Upper lobe of left lung (tissue), 4 donors: ENCODE data around the gene MSI2.

Experiments
- EP300 ChIP-seq, 4 donors: sonication (generic); formaldehyde crosslinking; IDR thresholded peaks; one replicate each; pipeline ENCODE4 v1.5.1; 2017; ENCODE audit warnings: antibody characterized with exemption in 4 of 4, control low read depth in 2 of 4
- POLR2A ChIP-seq, 4 donors: fragments of 450-650 bp; IDR thresholded peaks; one replicate each; pipeline ENCODE4 v1.5.1; 2016 to 2017; ENCODE audit warnings: antibody characterized with exemption in 4 of 4, mild to moderate bottlenecking in 2 of 4
- POLR2AphosphoS5 ChIP-seq, 2 donors: sonication (generic); formaldehyde crosslinking; IDR thresholded peaks; one replicate each; pipeline ENCODE4 v1.5.1; 2017; ENCODE audit warnings: antibody characterized with exemption in 2 of 2
- TF ChIP-seq, protein P1 (sequence below), 6 experiments: fragments of 450-650 bp in 4 of 6; fragments of 200-600 bp in 2 of 6; sonication (generic) in 2 of 6; IDR thresholded peaks; one replicate each; pipeline ENCODE4 v1.5.1; 2016 to 2019; ENCODE audit warnings: antibody characterized with exemption in 6 of 6

DNA sequence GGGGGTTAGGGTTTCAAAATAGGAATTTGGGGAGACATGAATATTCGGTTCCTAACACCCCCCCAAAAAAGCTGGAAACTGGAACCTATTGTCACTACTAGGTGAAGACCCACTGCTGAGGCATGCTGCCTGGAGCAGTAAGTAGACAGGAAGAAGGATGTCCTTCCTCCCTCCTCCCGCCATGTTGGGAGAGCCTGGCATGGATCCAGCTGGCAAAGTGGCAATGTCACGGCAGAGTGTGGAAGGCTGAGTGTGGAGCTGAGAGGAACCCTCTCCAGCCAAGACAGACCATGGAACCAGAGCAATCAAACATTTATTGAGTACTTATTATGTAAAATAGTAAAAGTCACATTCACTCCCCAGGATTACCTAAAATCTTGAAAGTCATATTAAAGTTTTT, 439.7 kb downstream of the MSI2 start:
- TF ChIP-seq, protein P1, sequence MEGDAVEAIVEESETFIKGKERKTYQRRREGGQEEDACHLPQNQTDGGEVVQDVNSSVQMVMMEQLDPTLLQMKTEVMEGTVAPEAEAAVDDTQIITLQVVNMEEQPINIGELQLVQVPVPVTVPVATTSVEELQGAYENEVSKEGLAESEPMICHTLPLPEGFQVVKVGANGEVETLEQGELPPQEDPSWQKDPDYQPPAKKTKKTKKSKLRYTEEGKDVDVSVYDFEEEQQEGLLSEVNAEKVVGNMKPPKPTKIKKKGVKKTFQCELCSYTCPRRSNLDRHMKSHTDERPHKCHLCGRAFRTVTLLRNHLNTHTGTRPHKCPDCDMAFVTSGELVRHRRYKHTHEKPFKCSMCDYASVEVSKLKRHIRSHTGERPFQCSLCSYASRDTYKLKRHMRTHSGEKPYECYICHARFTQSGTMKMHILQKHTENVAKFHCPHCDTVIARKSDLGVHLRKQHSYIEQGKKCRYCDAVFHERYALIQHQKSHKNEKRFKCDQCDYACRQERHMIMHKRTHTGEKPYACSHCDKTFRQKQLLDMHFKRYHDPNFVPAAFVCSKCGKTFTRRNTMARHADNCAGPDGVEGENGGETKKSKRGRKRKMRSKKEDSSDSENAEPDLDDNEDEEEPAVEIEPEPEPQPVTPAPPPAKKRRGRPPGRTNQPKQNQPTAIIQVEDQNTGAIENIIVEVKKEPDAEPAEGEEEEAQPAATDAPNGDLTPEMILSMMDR (IDR thresholded peaks at IDR 0.05) = no peak
- TF ChIP-seq POLR2A (IDR thresholded peaks at IDR 0.05) (no peak), POLR2AphosphoS5 (IDR thresholded peaks at IDR 0.05) (no peak), EP300 (IDR thresholded peaks at IDR 0.05) (no peak)
